Keratinocyte (primary cell): Measurements from ENCODE around the gene CCDC38. TPM values are rescaled to one million over a fixed set of nuclear protein-coding genes. Genes with fewer than 3 reads are reported as not detected.

Experiments
- DNase-seq: peaks from one replicate; pipeline ENCODE4 v3.0.0-alpha.2; 2011; ENCODE audit warnings: low read depth, missing footprints, low spot score
- FAIRE-seq: peaks from 2 replicates; lab custom pipeline; 2011; peaks lifted over from hg19 to GRCh38; lab: Jason Lieb, UNC
- H2AFZ ChIP-seq: 2 replicates; pipeline ENCODE4 v1.6.0; 2012; ENCODE audit warnings: low read length, control low read depth, inconsistent platforms; ENCODE audit not compliant: control insufficient read depth
- H3K27ac ChIP-seq: 2 replicates; pipeline ENCODE4 v1.5.1; 2011; ENCODE audit warnings: low read length; ENCODE audit not compliant: control insufficient read depth, insufficient read depth
- H3K27me3 ChIP-seq: 3 replicates; pipeline ENCODE4 v1.6.0; 2011; ENCODE audit warnings: low read length; ENCODE audit not compliant: control insufficient read depth, insufficient read depth; ENCODE audit errors: extremely low read depth
- H3K36me3 ChIP-seq, 2 experiments: 2 replicates in 1 of 2; 3 replicates in 1 of 2; pipeline ENCODE4 v1.5.1; 2011; ENCODE audit warnings: low read length in 2 of 2, mild to moderate bottlenecking in 1 of 2; ENCODE audit not compliant: control insufficient read depth in 2 of 2, insufficient read depth in 2 of 2; ENCODE audit errors: extremely low read depth in 1 of 2
- H3K4me1 ChIP-seq: 3 replicates; pipeline ENCODE4 v1.5.1; 2011; ENCODE audit warnings: low read length; ENCODE audit not compliant: control insufficient read depth, insufficient read depth; ENCODE audit errors: extremely low read depth
- H3K4me2 ChIP-seq: 3 replicates; pipeline ENCODE4 v1.6.0; 2011; ENCODE audit warnings: low read depth, low read length; ENCODE audit not compliant: control insufficient read depth, insufficient read depth; ENCODE audit errors: extremely low read depth
- H3K4me3 ChIP-seq, 3 experiments: fragments of 200-600 bp in 1 of 3; sonication (generic) in 1 of 3; 2 replicates in 2 of 3; 3 replicates in 1 of 3; pipeline ENCODE4 v1.5.1; 2011 to 2016; ENCODE audit warnings: low read length in 3 of 3, mild to moderate bottlenecking in 3 of 3, control low read depth in 2 of 3, inconsistent platforms in 1 of 3, low read depth in 1 of 3, mixed read lengths in 1 of 3, mixed run types in 1 of 3, moderate library complexity in 1 of 3; ENCODE audit not compliant: control insufficient read depth in 2 of 3, insufficient read depth in 2 of 3; ENCODE audit errors: extremely low read depth in 1 of 3
- H3K79me2 ChIP-seq: 2 replicates; pipeline ENCODE4 v1.6.0; 2012; ENCODE audit warnings: low read length; ENCODE audit not compliant: control insufficient read depth, insufficient read depth
- H3K9ac ChIP-seq: 3 replicates; pipeline ENCODE4 v1.6.0; 2011; ENCODE audit warnings: low read length; ENCODE audit not compliant: control insufficient read depth, insufficient read depth; ENCODE audit errors: extremely low read depth
- H3K9me1 ChIP-seq: 3 replicates; pipeline ENCODE4 v1.6.0; 2011; ENCODE audit warnings: low read length; ENCODE audit not compliant: control insufficient read depth, insufficient read depth; ENCODE audit errors: extremely low read depth
- H3K9me3 ChIP-seq: 2 replicates; pipeline ENCODE4 v1.5.1; 2012; ENCODE audit warnings: low read depth, low read length; ENCODE audit not compliant: control insufficient read depth
- H4K20me1 ChIP-seq: 3 replicates; pipeline ENCODE4 v1.6.0; 2011; ENCODE audit warnings: low read length; ENCODE audit not compliant: control insufficient read depth, insufficient read depth; ENCODE audit errors: extremely low read depth
- CTCF ChIP-seq, 3 experiments: IDR thresholded peaks in 1 of 3; conservative IDR thresholded peaks in 1 of 3; optimal IDR thresholded peaks in 1 of 3; 2 replicates in 2 of 3; 3 replicates in 1 of 3; pipeline versions ENCODE3 to v1.5.1; 2011; ENCODE audit warnings: low read length in 3 of 3, mild to moderate bottlenecking in 3 of 3, moderate library complexity in 2 of 3, control low read depth in 1 of 3, inconsistent platforms in 1 of 3; ENCODE audit not compliant: insufficient read depth in 2 of 3; ENCODE audit errors: extremely low read depth in 1 of 3
- EZH2 ChIP-seq: IDR thresholded peaks from one replicate; pipeline ENCODE4 v1.6.1; 2012; ENCODE audit warnings: inconsistent platforms, mild to moderate bottlenecking, low read length, moderate library complexity
- dilution Hi-C: fragments of 300-500 bp; cut with MboI; formaldehyde crosslinking; loops from one replicate; pipeline ENCODE4 v1.7.0; 2020; ENCODE audit warnings: low sequenced_read_pairs; ENCODE audit not compliant: extremely low pct_ligation_motif_present
- polyA plus RNA-seq, 5 experiments: library from polyadenylated mRNA; depleted of rRNA in 3 of 5; stranded (reverse) in 3 of 5; stranded (forward) in 1 of 5; unstranded in 1 of 5; fragments of >200 nt; gene quantifications; 1 replicate in 1 of 5; 2 replicates in 3 of 5; 3 replicates in 1 of 5; pipeline versions ENCODE4 v1.2.1 to v1.2.3, GENCODE V29; 2011 to 2012; ENCODE audit warnings: missing spikeins in 2 of 5, low read depth in 1 of 5, low replicate concordance in 1 of 5

The CCDC38 gene
- polyA plus RNA-seq, 1 donor (not counting 4 experiments of a cell fraction or from before 2014, with no cell fraction given): 0.04 TPM

GRCh38 chr12:95953000-95953399, 10.6 kb upstream of the CCDC38 start:
- dilution Hi-C loops: no loop called here
- FAIRE-seq (no peak), DNase-seq (no peak)

GRCh38 chr12:95951515-95951914, 9.1 kb upstream of the CCDC38 start:
- Histone ChIP-seq H3K27me3 (peaks cover 4% of the 10 kb centered on the region), H3K9me1 (no peaks in the 10 kb centered on the region), H3K4me1 (no peaks in the 10 kb centered on the region), H3K4me3 (no peak overlapping the region), H2AFZ (no peak overlapping the region), H3K4me2 (no peak overlapping the region), H3K9me3 (no peaks in the 10 kb centered on the region), H3K36me3 (no peaks in the 10 kb centered on the region), H3K79me2 (no peaks in the 10 kb centered on the region), H3K9ac (no peak overlapping the region), H4K20me1 (no peaks in the 10 kb centered on the region), H3K27ac (no peak overlapping the region)
- TF ChIP-seq CTCF (optimal IDR thresholded peaks at IDR 0.05 in 1 of 3, IDR thresholded peaks at IDR 0.05 in 1 of 3, conservative IDR thresholded peaks at IDR 0.05 in 1 of 3; ENCODE audit: extremely low read depth in 1 of 3, insufficient read depth in 2 of 3, low read length in 3 of 3): no peak
- TF ChIP-seq EZH2: no peak
- dilution Hi-C loops: no loop called here
- DNase-seq (no peak), FAIRE-seq (no peak)

More at GRCh38 chr12:95953000-95953399, 10.6 kb upstream of the CCDC38 start:
- H3K4me1 ChIP-seq: no peaks in the 10 kb centered on the region
- no peaks in the 10 kb centered on the region for H3K36me3 ChIP-seq
- no peaks in the 10 kb centered on the region for H3K79me2 ChIP-seq
- H3K4me3 ChIP-seq: no peak overlapping the region
- TF ChIP-seq CTCF (optimal IDR thresholded peaks at IDR 0.05 in 1 of 3, IDR thresholded peaks at IDR 0.05 in 1 of 3, conservative IDR thresholded peaks at IDR 0.05 in 1 of 3; ENCODE audit: extremely low read depth in 1 of 3, insufficient read depth in 2 of 3, low read length in 3 of 3) (no peak), EZH2 (no peak)
- H3K27me3 ChIP-seq: peaks cover 4% of the 10 kb centered on the region
- no peaks in the 10 kb centered on the region for H4K20me1 ChIP-seq
- H3K9ac ChIP-seq: no peak overlapping the region
- H3K9me3 ChIP-seq: no peaks in the 10 kb centered on the region
- no peak overlapping the region for H3K4me2 ChIP-seq
- H3K27ac ChIP-seq: no peak overlapping the region
- no peak overlapping the region for H2AFZ ChIP-seq
- no peaks in the 10 kb centered on the region for H3K9me1 ChIP-seq
